Psoas muscle (tissue), 8 donors: Measurements from ENCODE around the gene PRKD3. TPM values are rescaled to one million over a fixed set of nuclear protein-coding genes. Genes with fewer than 3 reads are reported as not detected.

Source experiments
- ATAC-seq, 4 donors: fragments of 200-7000 bp; cut with Tn5 transposase; one replicate each; pipeline ENCODE4 v1.9.1; 2020; ENCODE audit warnings: moderate library complexity in 3 of 4, mild to moderate bottlenecking in 2 of 4
- DNase-seq, 2 donors: peaks; one replicate each; pipeline ENCODE4 v3.0.0-alpha.2; 2020
- H3K27ac ChIP-seq: fragments of 200-600 bp; one replicate; pipeline ENCODE4 v1.8.0; 2022
- H3K27me3 ChIP-seq, 3 donors: fragments of 200-600 bp in 1 of 3; one replicate each; pipeline versions ENCODE4 v1.6.1 to v1.8.0; 2013 to 2022; ENCODE audit warnings: low read length in 2 of 3, mild to moderate bottlenecking in 2 of 3, moderate library complexity in 1 of 3; ENCODE audit not compliant: insufficient read depth in 3 of 3
- H3K36me3 ChIP-seq, 2 donors: fragments of 200-600 bp in 1 of 2; one replicate each; pipeline versions ENCODE4 v1.6.1 to v1.8.0; 2013 to 2022; ENCODE audit warnings: low read depth in 1 of 2, mild to moderate bottlenecking in 1 of 2, moderate library complexity in 1 of 2; ENCODE audit not compliant: insufficient read depth in 1 of 2
- H3K4me1 ChIP-seq: fragments of 200-600 bp; one replicate; pipeline ENCODE4 v1.8.0; 2022
- H3K4me3 ChIP-seq: fragments of 200-600 bp; one replicate; pipeline ENCODE4 v1.8.0; 2022; ENCODE audit warnings: mild to moderate bottlenecking
- H3K9me3 ChIP-seq: fragments of 200-600 bp; one replicate; pipeline ENCODE4 v1.8.0; 2022
- CTCF ChIP-seq: fragments of 200-600 bp; IDR thresholded peaks from one replicate; pipeline ENCODE4 v1.8.0; 2022; ENCODE audit warnings: antibody characterized with exemption
- WGBS, 3 donors: extraction: QIAGEN DNeasy Blood & Tissue Kit; methylation state at CpG; one replicate each; pipeline versions ENCODE4 v1.1.6 to v1.1.7; 2013; 5-methylcytosine and 5-hydroxymethylcytosine counted together
- intact Hi-C, 2 donors: fragments of 100-400 bp; cut with DNase I; formaldehyde crosslinking; loops; one replicate each; pipeline versions ENCODE4 v1.11.0 to v1.14.2; 2022
- polyA plus RNA-seq, 3 donors: library from polyadenylated mRNA; stranded (reverse); fragments of 200-250 nt; gene quantifications; one replicate each; pipeline ENCODE4 v1.2.3, GENCODE V29; 2013
- total RNA-seq, 4 donors: library from RNA; stranded (reverse); fragmentation: NEBNext Ultra II Directional in 2 of 4; extraction: Animal tissue kit (Norgen Biotek cat#: 25700) in 2 of 4; gene quantifications; one replicate each; pipeline versions ENCODE4 v1.2.1 to v1.2.4, GENCODE V29; 2021 to 2023
- donor health status: healthy with polysubstance abuse.
- donor health status: DM: no; HTN: no; CAD: no; lungs with moderate emphysema.
- donor health status: Bipolar disorder and iron deficiency.
- donor health status: healthy.
- donor health status: DM: yes; HTN: yes; CAD: no.
- donor health status: DM: no; HTN: no; CAD: no.
- donor health status: DM: no; HTN: no; CAD: no.
- donor health status: DM: yes; HTN: yes; CAD: no.

PRKD3 gene
- total and polyA plus RNA-seq, 7 donors: 5.5 to 21.4 (median 17.1) TPM

GRCh38 chr2:37361216-37361815, 36.7 kb upstream of the PRKD3 start:
- H3K27me3 ChIP-seq: no peaks in the 10 kb centered on the region
- ATAC-seq (peak; percentile 83 to 93 (median 87)), DNase-seq (peak; percentile 11 to 72)
- H3K4me1 ChIP-seq: peaks cover 20% of the 10 kb centered on the region
- H3K4me3 ChIP-seq: no peak overlapping the region
- no peak for TF ChIP-seq CTCF
- WGBS, 3 donors: 50 to 63% (median 57%) methylated on average over 3 of the region's 3 CpGs
- no peaks in the 10 kb centered on the region for H3K9me3 ChIP-seq
- peak overlapping the region; percentile 76 for H3K27ac ChIP-seq
- intact Hi-C loops: loop anchor here in 1 of 2 donors (5.0 kb wide), 1 partner anchor 34 kb away; no protein-coding TSS in a partner anchor
- no peaks in the 10 kb centered on the region for H3K36me3 ChIP-seq

GRCh38 chr2:37358466-37358865, 33.8 kb upstream of the PRKD3 start:
- DNase-seq: no peak
- no peak overlapping the region for H3K27ac ChIP-seq
- TF ChIP-seq CTCF: no peak
- no peaks in the 10 kb centered on the region for H3K27me3 ChIP-seq
- intact Hi-C loops: no loop called here
- ATAC-seq: no peak
- H3K36me3 ChIP-seq: no peaks in the 10 kb centered on the region
- no peaks in the 10 kb centered on the region for H3K9me3 ChIP-seq
- 93 to 98% (median 95%) methylated on average over 3 of the region's 3 CpGs for WGBS, 3 donors
- H3K4me3 ChIP-seq: no peak overlapping the region
- H3K4me1 ChIP-seq: peaks cover 8% of the 10 kb centered on the region

- 40 to 43% (median 40%) methylated on average over 4 of the region's 4 CpGs for WGBS, 3 donors
- intact Hi-C loops: no loop called here
- Histone ChIP-seq H3K36me3 (no peaks in the 10 kb centered on the region), H3K4me1 (peaks cover 8% of the 10 kb centered on the region), H3K27me3 (no peaks in the 10 kb centered on the region), H3K9me3 (no peaks in the 10 kb centered on the region), H3K4me3 (no peak overlapping the region), H3K27ac (no peak overlapping the region)
- no peak for TF ChIP-seq CTCF
- DNase-seq (no peak), ATAC-seq (no peak)
These were observed 32.9 kb upstream of the PRKD3 start for GRCh38 chr2:37357530-37357929.

- Histone ChIP-seq H3K27ac (no peak overlapping the region), H3K27me3 (no peaks in the 10 kb centered on the region), H3K4me1 (peaks cover 5% of the 10 kb centered on the region), H3K4me3 (no peak overlapping the region), H3K36me3 (no peaks in the 10 kb centered on the region), H3K9me3 (no peaks in the 10 kb centered on the region)
- TF ChIP-seq CTCF: no peak
- intact Hi-C loops: no loop called here
- WGBS, 3 donors: 84 to 88% (median 85%) methylated on average over 1 of the region's 1 CpG
- ATAC-seq (no peak), DNase-seq (no peak)
These were observed 32.4 kb upstream of the PRKD3 start for GRCh38 chr2:37357069-37357468.

GRCh38 chr2:37356299-37356698, 31.7 kb upstream of the PRKD3 start:
- H3K4me3 ChIP-seq: no peak overlapping the region
- no peak overlapping the region for H3K27ac ChIP-seq
- no peak for TF ChIP-seq CTCF
- no peaks in the 10 kb centered on the region for H3K27me3 ChIP-seq
- DNase-seq (no peak), ATAC-seq (no peak)
- intact Hi-C loops: no loop called here
- no peaks in the 10 kb centered on the region for H3K9me3 ChIP-seq
- H3K36me3 ChIP-seq: no peaks in the 10 kb centered on the region
- no peaks in the 10 kb centered on the region for H3K4me1 ChIP-seq
- WGBS, 3 donors: 70 to 71% (median 71%) methylated on average over 6 of the region's 6 CpGs
